OCI-LY7 (cell line): ENCODE measurements around the gene KDELR1. TPM values are rescaled to one million over a fixed set of nuclear protein-coding genes. Genes with fewer than 3 reads are reported as not detected.

Experiments
- BruUV-seq: library from RNA; stranded (reverse); fragments of 400-500 nt; replicated peaks from 2 replicates; lab custom pipeline; 2021; lab: Mats Ljungman, UMichigan
- CTCF ChIA-PET: fragments of 300-600 bp; sonication (Branson Sonifier 250); formaldehyde crosslinking; loops from one replicate; lab custom pipeline; 2022; ENCODE audit warnings: antibody characterized with exemption; ENCODE audit not compliant: unreplicated experiment; lab: Charles Lee
- POLR2A ChIA-PET: fragments of 300-600 bp; sonication (Branson Sonifier 250); formaldehyde crosslinking; loops from one replicate; lab custom pipeline; 2022; ENCODE audit warnings: antibody characterized with exemption; lab: Charles Lee
- DNase-seq: peaks from one replicate; pipeline ENCODE4 v3.0.0-alpha.2; 2015; ENCODE audit warnings: low spot score
- H2AFZ ChIP-seq: fragments of 200-600 bp; sonication (generic), shearing (Covaris generic); 2 replicates; pipeline ENCODE4 v1.6.1; 2014; ENCODE audit warnings: mild to moderate bottlenecking, antibody characterized with exemption, low read length, moderate library complexity
- H3K27ac ChIP-seq: fragments of 200-600 bp; sonication (generic); 2 replicates; pipeline ENCODE4 v1.5.1; 2014; ENCODE audit warnings: mixed run types, low read depth, mild to moderate bottlenecking, moderate library complexity, low read length, inconsistent platforms; ENCODE audit not compliant: poor library complexity, severe bottlenecking
- H3K36me3 ChIP-seq: fragments of 200-600 bp; sonication (generic); 2 replicates; pipeline ENCODE4 v1.6.1; 2014; ENCODE audit warnings: mild to moderate bottlenecking, antibody characterized with exemption, low read length, moderate library complexity, mixed read lengths; ENCODE audit not compliant: insufficient read depth
- H3K4me1 ChIP-seq: fragments of 200-600 bp; sonication (generic); 2 replicates; pipeline ENCODE4 v1.5.1; 2014; ENCODE audit warnings: mild to moderate bottlenecking, low read length; ENCODE audit not compliant: insufficient read depth, poor library complexity, severe bottlenecking
- H3K4me2 ChIP-seq: fragments of 200-600 bp; sonication (generic); 2 replicates; pipeline ENCODE4 v1.6.1; 2014; ENCODE audit warnings: mild to moderate bottlenecking, low read length
- H3K4me3 ChIP-seq: fragments of 200-600 bp; sonication (generic); 2 replicates; pipeline ENCODE4 v1.5.1; 2014; ENCODE audit warnings: mild to moderate bottlenecking, low read depth, low read length; ENCODE audit not compliant: poor library complexity, severe bottlenecking
- H3K79me2 ChIP-seq: fragments of 200-600 bp; sonication (generic); 2 replicates; pipeline ENCODE4 v1.6.1; 2016; ENCODE audit warnings: low read depth, mild to moderate bottlenecking, low read length, moderate library complexity, mixed read lengths; ENCODE audit not compliant: insufficient read depth
- H3K9me2 ChIP-seq: fragments of 200-600 bp; sonication (generic); 2 replicates; pipeline ENCODE4 v1.6.1; 2016; ENCODE audit warnings: mild to moderate bottlenecking, low read length, mixed read lengths; ENCODE audit not compliant: insufficient read depth
- H3K9me3 ChIP-seq: fragments of 200-600 bp; sonication (generic); 2 replicates; pipeline ENCODE4 v1.6.1; 2014; ENCODE audit warnings: mild to moderate bottlenecking, mixed run types, low read length, mixed read lengths
- H4K20me1 ChIP-seq: fragments of 200-600 bp; sonication (generic); 2 replicates; pipeline ENCODE4 v1.6.1; 2014; ENCODE audit warnings: mild to moderate bottlenecking, antibody characterized with exemption, low read length, moderate library complexity, mixed read lengths; ENCODE audit not compliant: insufficient read depth
- CTCF ChIP-seq: fragments of 200-600 bp; sonication (generic); conservative IDR thresholded peaks from 2 replicates; pipeline ENCODE4 v1.5.1; 2014; ENCODE audit warnings: mild to moderate bottlenecking, antibody characterized with exemption, low read length, moderate library complexity, mixed read lengths
- EZH2phosphoT487 ChIP-seq: fragments of 200-600 bp; sonication (generic); IDR thresholded peaks from 2 replicates; pipeline ENCODE4 v1.6.1; 2018; ENCODE audit warnings: low read depth, borderline replicate concordance, mild to moderate bottlenecking, mixed run types, antibody characterized with exemption, low read length, moderate library complexity, mixed read lengths
- intact Hi-C: fragments of 100-400 bp; cut with micrococcal nuclease; formaldehyde crosslinking; loops from one replicate; pipeline ENCODE4 v1.10.0; 2022; ENCODE audit not compliant: unreplicated experiment
- total RNA-seq, 2 experiments: library from RNA; depleted of rRNA in 1 of 2; stranded (reverse); fragments of >200 nt in 1 of 2; shearing (Covaris generic) in 1 of 2; gene quantifications; 2 replicates each; pipeline ENCODE4 v1.2.3, GENCODE V29; 2014 to 2022

The KDELR1 gene
- total RNA-seq, 2 experiments from 2014 or later, result 38.8 to 63.8 TPM

DNA sequence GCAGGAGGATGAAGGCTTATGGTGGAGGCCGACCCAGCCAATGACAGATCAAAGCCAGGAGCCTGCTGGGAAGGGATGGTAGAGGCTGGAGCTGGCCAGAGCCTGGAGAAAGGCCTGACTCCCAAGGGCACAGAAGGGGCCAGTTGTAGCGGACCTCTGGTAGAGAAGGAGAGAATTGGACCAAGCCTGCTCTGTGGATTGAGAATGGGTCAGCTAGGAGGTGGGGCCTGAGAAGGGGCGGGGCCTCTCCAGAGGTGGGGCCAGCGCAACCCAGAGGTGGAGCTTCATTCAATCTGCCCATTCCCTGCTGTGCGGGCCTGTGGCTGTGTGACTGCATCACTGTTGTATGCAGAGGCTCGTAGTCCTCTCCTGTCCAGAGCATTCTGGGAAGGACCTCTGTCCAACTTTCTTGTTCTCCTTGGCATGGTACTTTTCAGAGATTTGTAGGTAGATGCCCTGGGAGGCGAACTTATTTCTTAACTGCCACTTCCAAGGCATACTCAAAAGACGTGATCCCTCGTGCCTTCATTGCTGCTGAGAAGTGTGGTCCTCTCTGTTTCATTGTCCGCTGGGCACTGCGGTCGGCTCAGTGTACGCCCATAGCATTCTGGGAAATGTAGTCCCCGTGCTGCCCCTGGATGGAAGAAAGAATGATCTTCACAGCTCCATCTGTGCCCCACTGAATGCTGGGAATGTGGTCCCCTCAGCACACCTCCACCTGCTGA is 8.8 kb upstream of the KDELR1 start:
- Histone ChIP-seq H3K36me3 (no peaks in the 10 kb centered on the region), H3K79me2 (no peaks in the 10 kb centered on the region), H3K27ac (no peak overlapping the region), H3K4me2 (peak overlapping the region; percentile 33; the same call in 1 of the 2 replicates), H3K4me1 (peaks cover 35% of the 10 kb centered on the region), H4K20me1 (no peaks in the 10 kb centered on the region), H3K9me2 (no peaks in the 10 kb centered on the region), H2AFZ (no peak overlapping the region; the same call in 1 of the 2 replicates), H3K9me3 (no peaks in the 10 kb centered on the region), H3K4me3 (no peak overlapping the region)
- BruUV-seq, result no TSS peak
- ChIA-PET POLR2A (interaction anchor here (1.0 kb wide), 1 partner anchor 9 kb away, joined by 3 read pairs; the partner anchor contains the start of gene KDELR1), CTCF (no interaction called here)
- intact Hi-C loops, result no loop called here
- DNase-seq, result no peak
- no peak for TF ChIP-seq EZH2phosphoT487
- TF ChIP-seq CTCF, result no peak

DNA sequence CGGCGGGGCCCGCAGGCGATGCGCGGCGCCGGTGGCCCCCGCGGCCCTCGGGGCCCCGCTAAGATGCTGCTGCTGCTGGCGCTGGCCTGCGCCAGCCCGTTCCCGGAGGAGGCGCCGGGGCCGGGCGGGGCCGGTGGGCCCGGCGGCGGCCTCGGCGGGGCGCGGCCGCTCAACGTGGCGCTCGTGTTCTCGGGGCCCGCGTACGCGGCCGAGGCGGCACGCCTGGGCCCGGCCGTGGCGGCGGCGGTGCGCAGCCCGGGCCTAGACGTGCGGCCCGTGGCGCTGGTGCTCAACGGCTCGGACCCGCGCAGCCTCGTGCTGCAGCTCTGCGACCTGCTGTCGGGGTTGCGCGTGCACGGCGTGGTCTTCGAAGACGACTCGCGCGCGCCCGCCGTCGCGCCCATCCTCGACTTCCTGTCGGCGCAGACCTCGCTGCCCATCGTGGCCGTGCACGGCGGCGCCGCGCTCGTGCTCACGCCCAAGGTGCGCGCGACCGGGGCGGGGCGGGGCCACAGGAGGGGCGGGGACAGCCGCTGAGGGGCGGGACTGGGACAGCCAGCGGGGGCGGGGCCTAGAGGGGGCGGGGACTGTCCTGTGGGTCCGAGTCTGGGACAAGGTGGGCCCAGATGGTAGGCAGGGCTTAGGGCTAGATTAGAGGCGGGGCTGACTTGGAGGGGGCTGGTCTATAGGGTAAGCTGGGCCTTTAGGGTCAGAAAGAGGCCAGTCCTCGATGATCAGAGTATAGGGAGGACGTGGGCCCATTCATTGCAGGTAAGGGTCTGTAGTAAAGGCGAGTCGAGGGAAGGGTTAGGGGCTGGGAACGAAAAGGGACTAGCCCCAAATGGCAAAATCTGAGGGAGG is 7.3 kb upstream of the KDELR1 start:
- H3K9me2 ChIP-seq, result no peaks in the 10 kb centered on the region
- H3K4me3 ChIP-seq, result peak overlapping the region; percentile 62
- no peak overlapping the region for H2AFZ ChIP-seq
- CTCF ChIA-PET, result no interaction called here
- peaks cover 40% of the 10 kb centered on the region for H3K4me1 ChIP-seq
- TF ChIP-seq EZH2phosphoT487 (no peak), CTCF (no peak)
- no peaks in the 10 kb centered on the region for H4K20me1 ChIP-seq
- H3K27ac ChIP-seq, result no peak overlapping the region
- peak; percentile 95 for DNase-seq
- intact Hi-C loops, result loop anchor here (2.0 kb wide), 1 partner anchor 78 kb away; a partner anchor contains a TSS
- no TSS peak for BruUV-seq
- POLR2A ChIA-PET, result interaction anchor here (0.7 kb wide), 1 partner anchor 235 kb away, joined by 3 read pairs; no protein-coding TSS in a partner anchor
- peak overlapping the region; percentile 69 for H3K4me2 ChIP-seq
- H3K9me3 ChIP-seq, result no peaks in the 10 kb centered on the region
- no peaks in the 10 kb centered on the region for H3K79me2 ChIP-seq
- H3K36me3 ChIP-seq, result no peaks in the 10 kb centered on the region
